Measurements from ENCODE around the gene SPATA25.

GRCh38 chr20:45842169-45842812 is 45.1 kb downstream of the SPATA25 start:
- TF ChIP-seq CTCF (IDR thresholded peaks at IDR 0.05; ENCODE audit: low read depth, low read length) (no peak), POLR2A (IDR thresholded peaks at IDR 0.05; ENCODE audit: extremely low read depth, insufficient read length) (no peak)

All from NB4 (cell line).